Lung (tissue), 12 donors: ENCODE data around the gene AAGAB. TPM values are rescaled to one million over a fixed set of nuclear protein-coding genes. Genes with fewer than 3 reads are reported as not detected.

Experiments used
- ATAC-seq: fragments of 200-7000 bp; cut with Tn5 transposase; one replicate; pipeline ENCODE4 v1.9.1; 2020; ENCODE audit warnings: moderate number of reproducible peaks; ENCODE audit not compliant: insufficient read depth, low FRiP score
- DNase-seq, 3 donors: peaks; one replicate each; pipeline ENCODE4 v3.0.0-alpha.2; 2013 to 2017
- H3K27ac ChIP-seq, 2 donors: one replicate each; pipeline ENCODE4 v1.5.1; 2013; ENCODE audit warnings: mild to moderate bottlenecking in 2 of 2, moderate library complexity in 2 of 2, control low read depth in 1 of 2, inconsistent platforms in 1 of 2, low read depth in 1 of 2, low read length in 1 of 2
- H3K27me3 ChIP-seq, 3 donors: one replicate each; pipeline ENCODE4 v1.5.1; 2013; ENCODE audit warnings: low read length in 2 of 3; ENCODE audit not compliant: control insufficient read depth in 3 of 3, insufficient read depth in 3 of 3
- H3K36me3 ChIP-seq, 4 donors: one replicate each; pipeline ENCODE4 v1.5.1; 2013; ENCODE audit warnings: low read length in 4 of 4, mild to moderate bottlenecking in 1 of 4, moderate library complexity in 1 of 4; ENCODE audit not compliant: control insufficient read depth in 4 of 4, insufficient read depth in 4 of 4
- H3K4me1 ChIP-seq, 5 donors: one replicate each; pipeline ENCODE4 v1.5.1; 2013; ENCODE audit warnings: low read length in 5 of 5, mild to moderate bottlenecking in 2 of 5, moderate library complexity in 1 of 5; ENCODE audit not compliant: control insufficient read depth in 5 of 5, insufficient read depth in 5 of 5
- H3K4me3 ChIP-seq: one replicate; pipeline ENCODE4 v1.5.1; 2013; ENCODE audit warnings: mild to moderate bottlenecking, control low read depth, moderate library complexity
- H3K9ac ChIP-seq, 2 donors: one replicate each; pipeline ENCODE4 v1.5.1; 2013; ENCODE audit warnings: low read length in 2 of 2, control low read depth in 1 of 2; ENCODE audit not compliant: insufficient read depth in 1 of 2
- H3K9me3 ChIP-seq, 4 donors: one replicate each; pipeline ENCODE4 v1.5.1; 2013; ENCODE audit warnings: low read length in 3 of 4, mild to moderate bottlenecking in 1 of 4, moderate library complexity in 1 of 4; ENCODE audit not compliant: control insufficient read depth in 4 of 4, insufficient read depth in 3 of 4
- CTCF ChIP-seq: IDR thresholded peaks from 2 replicates; pipeline ENCODE4 v1.5.1; 2012; ENCODE audit warnings: mild to moderate bottlenecking; ENCODE audit errors: control extremely low read depth, extremely low read depth
- WGBS, 2 donors: extraction: QIAGEN DNeasy Blood & Tissue Kit; methylation state at CpG; one replicate each; pipeline ENCODE4 v1.1.7; 2013; 5-methylcytosine and 5-hydroxymethylcytosine counted together
- polyA plus RNA-seq, 2 donors: library from polyadenylated mRNA; stranded (reverse); fragments of 200-250 nt; gene quantifications; one replicate each; pipeline ENCODE4 v1.2.1, GENCODE V29; 2013
- total RNA-seq, 2 donors: library from RNA; depleted of rRNA in 1 of 2; stranded (reverse); fragments of >200 nt in 1 of 2; gene quantifications; one replicate each; pipeline ENCODE4 v1.2.1, GENCODE V29; 2014 to 2021
- donor health status: control.
- donor health status: control.
- donor health status: Bipolar disorder and iron deficiency.
- donor health status: healthy.
- donor health status: DM: yes; HTN: yes; CAD: no.

Gene AAGAB
- total and polyA plus RNA-seq, 4 donors = 11.5 to 34.5 (median 26.4) TPM

GRCh38 chr15:67253549-67254237 is 768 bp downstream of the AAGAB start:
- Histone ChIP-seq H3K36me3 (no peaks in the 10 kb centered on the region), H3K4me3 (peak overlapping the region; percentile 80), H3K4me1 (peaks cover 0 to 9% (median 5%) of the 10 kb centered on the region in 5 donors), H3K27ac (peak overlapping the region; percentile 88 to 92), H3K9me3 (no peaks in the 10 kb centered on the region), H3K27me3 (peaks cover 0 to 4% (median 0%) of the 10 kb centered on the region in 3 donors), H3K9ac (peak overlapping the region; percentile 27 to 82)
- ATAC-seq (no peak), DNase-seq (peak in 2 of 3 donors; percentile 25 to 42)
- no peak for TF ChIP-seq CTCF
- WGBS, 2 donors = 33 to 42% methylated on average over 15 of the region's 15 CpGs

DNA sequence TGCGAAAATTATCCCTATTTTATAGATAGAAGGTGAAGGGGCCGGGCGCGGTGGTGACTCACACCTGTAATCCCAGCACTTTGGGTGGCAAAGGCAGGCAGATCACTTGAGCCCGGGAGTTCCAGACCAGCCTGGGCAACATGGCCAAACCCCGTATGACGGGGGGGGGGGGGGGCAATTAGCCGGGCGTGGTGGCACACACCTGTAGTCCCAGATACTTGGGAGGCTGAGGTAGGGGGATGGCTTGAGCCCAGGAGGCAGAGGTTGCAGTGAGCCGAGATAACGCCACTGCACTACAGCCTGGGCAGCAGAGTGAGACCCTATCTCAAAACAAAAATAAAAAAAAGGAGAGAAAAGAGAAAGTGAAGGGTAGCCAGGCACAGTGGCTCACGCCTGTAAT is 1.4 kb downstream of the AAGAB start:
- ATAC-seq (no peak), DNase-seq (no peak)
- Histone ChIP-seq H3K27ac (no peak overlapping the region), H3K4me1 (peaks cover 0 to 9% (median 5%) of the 10 kb centered on the region in 5 donors), H3K4me3 (no peak overlapping the region), H3K36me3 (no peaks in the 10 kb centered on the region), H3K9me3 (no peaks in the 10 kb centered on the region), H3K9ac (no peak overlapping the region), H3K27me3 (peaks cover 0 to 4% (median 0%) of the 10 kb centered on the region in 3 donors)
- 89 to 90% methylated on average over 11 to 12 of the region's 12 CpGs for WGBS, 2 donors
- no peak for TF ChIP-seq CTCF

DNA sequence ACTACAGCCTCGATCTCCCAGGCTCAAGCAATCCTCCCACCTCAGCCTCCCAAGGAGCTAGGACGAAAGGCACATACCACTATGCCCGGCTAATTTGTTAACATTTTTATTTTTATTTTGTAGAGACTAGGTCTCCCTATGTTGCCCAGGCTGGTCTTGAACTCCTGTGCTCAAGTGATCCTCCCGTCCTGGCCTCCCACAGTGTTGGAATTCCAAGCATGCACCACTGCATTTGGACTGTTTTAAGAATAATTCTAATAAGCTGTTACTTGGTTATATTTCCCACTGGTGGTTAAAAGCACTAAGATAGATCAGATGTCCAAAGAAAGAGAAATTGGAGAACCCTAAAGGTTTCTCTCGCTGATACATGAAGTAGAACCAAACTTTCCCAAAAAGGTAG is 3.1 kb downstream of the AAGAB start:
- Histone ChIP-seq H3K4me1 (peaks cover 0 to 9% (median 5%) of the 10 kb centered on the region in 5 donors), H3K36me3 (peaks cover 0 to 2% (median 0%) of the 10 kb centered on the region in 4 donors), H3K9me3 (no peaks in the 10 kb centered on the region), H3K9ac (no peak overlapping the region), H3K4me3 (no peak overlapping the region), H3K27ac (no peak overlapping the region), H3K27me3 (no peaks in the 10 kb centered on the region)
- TF ChIP-seq CTCF = no peak
- DNase-seq (no peak), ATAC-seq (no peak)
- WGBS, 2 donors = 96 to 100% methylated on average over 5 of the region's 5 CpGs

DNA sequence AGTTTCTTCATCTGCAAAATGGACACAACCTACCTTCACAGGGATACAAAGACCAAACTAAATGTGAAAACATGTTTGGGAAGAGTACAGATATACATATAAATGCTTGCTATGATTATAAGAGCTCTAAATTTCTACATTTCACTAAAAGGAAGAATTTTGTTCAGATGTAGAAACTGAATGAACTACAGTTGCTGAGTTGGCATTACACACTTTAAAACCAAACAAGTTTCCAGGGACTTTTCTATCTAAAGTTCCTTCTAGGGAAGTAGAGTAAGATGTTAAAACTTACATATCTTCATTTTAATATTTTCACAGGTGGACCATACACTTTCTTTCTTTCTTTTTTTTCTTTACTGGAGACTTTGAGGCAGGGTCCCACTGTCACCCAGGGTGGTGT is 4.6 kb downstream of the AAGAB start:
- H3K4me1 ChIP-seq = peaks cover 0 to 9% (median 5%) of the 10 kb centered on the region in 5 donors
- H3K27ac ChIP-seq = no peak overlapping the region
- no peak for TF ChIP-seq CTCF
- peaks cover 0 to 5% (median 0%) of the 10 kb centered on the region in 4 donors for H3K36me3 ChIP-seq
- peaks cover 0 to 3% (median 0%) of the 10 kb centered on the region in 4 donors for H3K9me3 ChIP-seq
- DNase-seq (no peak), ATAC-seq (no peak)
- no peak overlapping the region for H3K9ac ChIP-seq
- no peak overlapping the region for H3K4me3 ChIP-seq
- no peaks in the 10 kb centered on the region for H3K27me3 ChIP-seq
